Neural progenitor cell (in vitro differentiated cells): ENCODE measurements around the gene JAG1. TPM values are rescaled to one million over a fixed set of nuclear protein-coding genes. Genes with fewer than 3 reads are reported as not detected.

Experiments
- DNase-seq: peaks from one replicate; pipeline ENCODE4 v3.0.0-alpha.2; 2016; ENCODE audit warnings: low spot score
- H2AFZ ChIP-seq: fragments of 200-600 bp; sonication (generic); replicated peaks from 2 replicates; pipeline ENCODE4 v1.6.1; 2016; ENCODE audit warnings: antibody characterized with exemption
- H3F3A ChIP-seq: fragments of 200-600 bp; sonication (generic); 2 replicates; pipeline ENCODE4 v1.6.1; 2016; ENCODE audit warnings: antibody characterized with exemption, low read depth
- H3K27ac ChIP-seq: fragments of 200-600 bp; sonication (generic); 2 replicates; pipeline ENCODE4 v1.5.1; 2016; ENCODE audit warnings: mild to moderate bottlenecking
- H3K27me3 ChIP-seq: fragments of 200-600 bp; sonication (generic); 2 replicates; pipeline ENCODE4 v1.6.1; 2016; ENCODE audit warnings: mild to moderate bottlenecking, moderate library complexity
- H3K36me3 ChIP-seq: fragments of 200-600 bp; sonication (generic); 2 replicates; pipeline ENCODE4 v1.5.1; 2016
- H3K4me1 ChIP-seq: fragments of 200-600 bp; sonication (generic); 2 replicates; pipeline ENCODE4 v1.6.1; 2016; ENCODE audit warnings: mixed run types
- H3K4me2 ChIP-seq: fragments of 200-600 bp; sonication (generic); 2 replicates; pipeline ENCODE4 v1.6.1; 2016
- H3K4me3 ChIP-seq: fragments of 200-600 bp; sonication (generic); 2 replicates; pipeline ENCODE4 v1.5.1; 2016
- H3K79me2 ChIP-seq: fragments of 200-600 bp; sonication (generic); 2 replicates; pipeline ENCODE4 v1.6.1; 2016; ENCODE audit warnings: low read depth
- H3K9ac ChIP-seq: fragments of 200-600 bp; sonication (generic); 2 replicates; pipeline ENCODE4 v1.6.1; 2016
- H3K9me3 ChIP-seq: fragments of 200-600 bp; sonication (generic); 2 replicates; pipeline ENCODE4 v1.5.1; 2016; ENCODE audit warnings: low read depth
- H4K20me1 ChIP-seq: fragments of 200-600 bp; sonication (generic); 2 replicates; pipeline ENCODE4 v1.6.1; 2016; ENCODE audit warnings: low read depth
- H3K27ac Mint-ChIP-seq: 3 replicates; pipeline ENCODE4 v1.8.0; 2021; ENCODE audit warnings: mixed read lengths
- H3K27me3 Mint-ChIP-seq: 2 replicates; pipeline ENCODE4 v1.8.0; 2022; ENCODE audit warnings: low read depth, mild to moderate bottlenecking, inconsistent platforms, moderate library complexity, mixed read lengths; ENCODE audit not compliant: insufficient read depth
- H3K36me3 Mint-ChIP-seq: 3 replicates; pipeline ENCODE4 v1.8.0; 2021; ENCODE audit warnings: mixed read lengths
- H3K4me1 Mint-ChIP-seq: 3 replicates; pipeline ENCODE4 v1.8.0; 2021; ENCODE audit warnings: mixed read lengths
- H3K4me3 Mint-ChIP-seq: 3 replicates; pipeline ENCODE4 v1.8.0; 2021; ENCODE audit warnings: mild to moderate bottlenecking, moderate library complexity, mixed read lengths
- H3K9me3 Mint-ChIP-seq: 3 replicates; pipeline ENCODE4 v1.8.0; 2020; ENCODE audit warnings: mixed read lengths
- CTCF ChIP-seq: fragments of 200-600 bp; sonication (generic); IDR thresholded peaks from 2 replicates; pipeline ENCODE4 v1.5.1; 2017; ENCODE audit warnings: antibody characterized with exemption, mild to moderate bottlenecking
- EZH2 ChIP-seq: fragments of 200-600 bp; sonication (generic); IDR thresholded peaks from 2 replicates; pipeline ENCODE4 v1.6.1; 2017; ENCODE audit warnings: antibody characterized with exemption, mild to moderate bottlenecking, moderate library complexity
- EZH2phosphoT487 ChIP-seq: fragments of 200-600 bp; sonication (generic); IDR thresholded peaks from 2 replicates; pipeline ENCODE4 v1.6.1; 2017; ENCODE audit warnings: antibody characterized with exemption
- total RNA-seq: library from RNA; depleted of rRNA; stranded (reverse); fragments of >200 nt; gene quantifications from 2 replicates; pipeline ENCODE4 v1.2.3, GENCODE V29; 2015; ENCODE audit warnings: low replicate concordance

Gene JAG1
- total RNA-seq, 1 donor from 2014 or later, result 129 TPM

- Mint-ChIP-seq H3K4me3 (peak overlapping the region; percentile 88), H3K27ac (peak overlapping the region; percentile 82), H3K27me3 (peaks cover 3% of the 10 kb centered on the region), H3K9me3 (no peaks in the 10 kb centered on the region), H3K36me3 (peaks cover 13% of the 10 kb centered on the region), H3K4me1 (peaks cover 52% of the 10 kb centered on the region)
- Histone ChIP-seq H4K20me1 (peaks cover 62% of the 10 kb centered on the region), H3K79me2 (peaks cover 63% of the 10 kb centered on the region), H3K4me2 (peak overlapping the region; percentile 93), H3K4me1 (peaks cover 40% of the 10 kb centered on the region), H3K27ac (no peak overlapping the region), H3K36me3 (peaks cover 4% of the 10 kb centered on the region), H2AFZ (no peak overlapping the region), H3K4me3 (peak overlapping the region; percentile 87), H3K27me3 (no peaks in the 10 kb centered on the region), H3K9ac (peak overlapping the region; percentile 57), H3K9me3 (no peaks in the 10 kb centered on the region), H3F3A (peaks cover 66% of the 10 kb centered on the region)
- DNase-seq, result peak; percentile 50
- no peak for TF ChIP-seq CTCF
- TF ChIP-seq EZH2phosphoT487, result no peak
- no peak for TF ChIP-seq EZH2
These were observed 1.7 kb downstream of the JAG1 start for GRCh38 chr20:10671919-10672623.

- H3K27ac Mint-ChIP-seq, result peak overlapping the region; percentile 96
- H3K9me3 ChIP-seq, result no peaks in the 10 kb centered on the region
- H3K9me3 Mint-ChIP-seq, result no peaks in the 10 kb centered on the region
- DNase-seq, result peak; percentile 80
- H3K4me2 ChIP-seq, result peak overlapping the region; percentile 93
- H3K4me1 ChIP-seq, result peaks cover 47% of the 10 kb centered on the region
- peak overlapping the region; percentile 88 for H3K4me3 Mint-ChIP-seq
- H3F3A ChIP-seq, result peaks cover 73% of the 10 kb centered on the region
- H3K79me2 ChIP-seq, result peaks cover 70% of the 10 kb centered on the region
- H3K4me1 Mint-ChIP-seq, result peaks cover 59% of the 10 kb centered on the region
- H3K4me3 ChIP-seq, result peak overlapping the region; percentile 87
- no peak overlapping the region for H3K9ac ChIP-seq
- H3K27ac ChIP-seq, result no peak overlapping the region
- peaks cover 4% of the 10 kb centered on the region for H3K36me3 ChIP-seq
- no peaks in the 10 kb centered on the region for H3K27me3 ChIP-seq
- peaks cover 13% of the 10 kb centered on the region for H3K36me3 Mint-ChIP-seq
- H2AFZ ChIP-seq, result no peak overlapping the region
- peaks cover 3% of the 10 kb centered on the region for H3K27me3 Mint-ChIP-seq
- H4K20me1 ChIP-seq, result peaks cover 69% of the 10 kb centered on the region
- peak; percentile 57 for TF ChIP-seq CTCF
- TF ChIP-seq EZH2, result no peak
These were observed 2.4 kb downstream of the JAG1 start for GRCh38 chr20:10671221-10671918.

GRCh38 chr20:10670501-10671220 lies 3.1 kb downstream of the JAG1 start:
- peaks cover 63% of the 10 kb centered on the region for H3K4me1 Mint-ChIP-seq
- peaks cover 77% of the 10 kb centered on the region for H3K79me2 ChIP-seq
- H3K9me3 ChIP-seq, result no peaks in the 10 kb centered on the region
- no peak overlapping the region for H3K9ac ChIP-seq
- peaks cover 17% of the 10 kb centered on the region for H3K36me3 Mint-ChIP-seq
- H3K36me3 ChIP-seq, result peaks cover 4% of the 10 kb centered on the region
- no peak overlapping the region for H3K27ac ChIP-seq
- no peaks in the 10 kb centered on the region for H3K9me3 Mint-ChIP-seq
- H3K27me3 ChIP-seq, result no peaks in the 10 kb centered on the region
- H3K4me2 ChIP-seq, result peak overlapping the region; percentile 93
- no peak for TF ChIP-seq EZH2phosphoT487
- no peak for TF ChIP-seq CTCF
- TF ChIP-seq EZH2, result no peak
- no peak for DNase-seq
- H4K20me1 ChIP-seq, result peaks cover 76% of the 10 kb centered on the region
- peaks cover 81% of the 10 kb centered on the region for H3F3A ChIP-seq
- peaks cover 54% of the 10 kb centered on the region for H3K4me1 ChIP-seq
- peak overlapping the region; percentile 96 for H3K27ac Mint-ChIP-seq
- no peak overlapping the region for H2AFZ ChIP-seq
- H3K4me3 ChIP-seq, result peak overlapping the region; percentile 87
- H3K27me3 Mint-ChIP-seq, result peaks cover 3% of the 10 kb centered on the region
- H3K4me3 Mint-ChIP-seq, result peak overlapping the region; percentile 88
